Coronary artery (tissue), 2 donors: Measurements from ENCODE around the gene FRMD5.
A peak's percentile ranks its signal among the peaks of the same experiment; 100 is the strongest.
"Not testable (repeated sequence)": the region's sequence is repeated elsewhere in the genome, so short reads cannot be mapped to it uniquely, and the experiment has no call there.

ENCODE experiments used
- DNase-seq: peaks from one replicate; pipeline ENCODE4 v3.0.0-alpha.2; 2017; ENCODE audit warnings: low spot score
- H3K27ac ChIP-seq, 2 donors: fragments of 200-600 bp; sonication (generic); one replicate each; pipeline ENCODE4 v1.5.1; 2016 to 2019
- H3K4me3 ChIP-seq: fragments of 200-600 bp; sonication (generic); 2 replicates; pipeline ENCODE4 v1.5.1; 2016; ENCODE audit warnings: mild to moderate bottlenecking, moderate library complexity
- TF ChIP-seq, protein P1 (sequence below): fragments of 200-600 bp; sonication (generic); IDR thresholded peaks from one replicate; pipeline ENCODE4 v1.5.1; 2019; ENCODE audit warnings: antibody characterized with exemption

Gene FRMD5

DNA sequence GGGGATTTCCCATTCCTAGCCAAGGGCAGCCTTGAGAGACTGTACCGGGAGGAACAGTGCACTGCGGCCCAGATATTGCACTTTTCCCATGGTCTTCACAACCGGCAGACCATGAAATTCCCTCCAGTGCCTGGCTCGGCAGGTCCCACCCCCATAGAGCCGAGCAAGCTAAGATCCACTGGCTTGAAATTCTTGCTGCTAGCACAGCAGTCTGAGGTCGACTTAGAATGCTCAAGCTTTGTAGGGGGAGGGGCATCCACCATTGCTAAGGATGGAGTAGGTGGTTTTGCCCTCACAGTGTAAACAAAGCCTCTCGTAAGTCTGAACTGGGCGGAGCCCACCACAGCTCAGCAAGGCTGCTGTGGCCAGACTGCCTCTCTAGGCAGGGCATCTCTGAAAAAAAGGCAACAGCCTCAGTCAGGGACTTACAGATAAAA lies 156.3 kb downstream of the FRMD5 start:
- TF ChIP-seq, protein P1, sequence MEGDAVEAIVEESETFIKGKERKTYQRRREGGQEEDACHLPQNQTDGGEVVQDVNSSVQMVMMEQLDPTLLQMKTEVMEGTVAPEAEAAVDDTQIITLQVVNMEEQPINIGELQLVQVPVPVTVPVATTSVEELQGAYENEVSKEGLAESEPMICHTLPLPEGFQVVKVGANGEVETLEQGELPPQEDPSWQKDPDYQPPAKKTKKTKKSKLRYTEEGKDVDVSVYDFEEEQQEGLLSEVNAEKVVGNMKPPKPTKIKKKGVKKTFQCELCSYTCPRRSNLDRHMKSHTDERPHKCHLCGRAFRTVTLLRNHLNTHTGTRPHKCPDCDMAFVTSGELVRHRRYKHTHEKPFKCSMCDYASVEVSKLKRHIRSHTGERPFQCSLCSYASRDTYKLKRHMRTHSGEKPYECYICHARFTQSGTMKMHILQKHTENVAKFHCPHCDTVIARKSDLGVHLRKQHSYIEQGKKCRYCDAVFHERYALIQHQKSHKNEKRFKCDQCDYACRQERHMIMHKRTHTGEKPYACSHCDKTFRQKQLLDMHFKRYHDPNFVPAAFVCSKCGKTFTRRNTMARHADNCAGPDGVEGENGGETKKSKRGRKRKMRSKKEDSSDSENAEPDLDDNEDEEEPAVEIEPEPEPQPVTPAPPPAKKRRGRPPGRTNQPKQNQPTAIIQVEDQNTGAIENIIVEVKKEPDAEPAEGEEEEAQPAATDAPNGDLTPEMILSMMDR, result no peak
- no peak overlapping the region for H3K4me3 ChIP-seq
- no peak overlapping the region for H3K27ac ChIP-seq
- no peak for DNase-seq

DNA sequence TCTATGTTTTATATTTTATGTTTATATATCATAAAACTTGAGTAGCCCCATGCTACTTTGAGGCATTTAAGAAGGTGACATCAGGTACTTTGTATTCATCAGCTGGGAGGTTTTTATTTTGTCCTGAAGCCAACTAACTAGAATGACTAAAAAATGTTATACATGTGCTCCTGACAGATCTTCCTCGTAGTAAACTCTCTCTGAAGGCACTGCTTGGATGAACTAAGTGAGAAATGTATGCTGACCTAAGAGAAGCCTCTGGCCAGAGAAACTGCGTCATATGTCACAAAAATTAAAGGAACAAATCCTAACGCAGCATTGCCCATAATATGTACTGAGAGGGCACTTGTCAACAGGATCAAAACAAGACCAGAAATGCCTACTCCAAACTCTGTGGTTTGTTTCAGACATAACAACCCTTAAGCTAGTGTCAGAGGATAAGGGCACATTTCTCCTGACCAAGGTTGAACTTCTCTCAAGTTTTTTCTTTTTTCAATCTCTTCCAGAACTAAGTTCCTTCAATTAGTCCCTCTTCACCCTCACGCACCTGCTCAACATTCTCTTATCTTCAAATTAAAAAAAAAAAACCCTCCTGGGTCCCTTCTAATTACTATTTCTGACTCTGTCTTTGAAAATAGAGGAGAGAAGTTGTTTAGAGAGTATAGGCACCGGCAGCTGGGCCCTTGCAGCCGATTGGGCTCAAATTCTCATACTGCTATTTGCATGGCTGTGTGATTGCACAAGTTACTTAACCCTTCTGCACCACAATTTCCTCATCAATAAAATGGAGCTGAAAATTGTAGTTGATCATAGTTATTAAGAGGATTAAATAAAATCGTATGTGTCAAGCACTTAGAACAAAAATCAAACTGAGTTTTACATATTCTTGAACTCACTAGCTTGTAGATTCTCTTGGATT lies 159.0 kb downstream of the FRMD5 start:
- TF ChIP-seq, protein P1, result no peak
- no peak for DNase-seq

GRCh38 chr15:44034933-44035624 lies 160.0 kb downstream of the FRMD5 start:
- DNase-seq, result no peak
- TF ChIP-seq, protein P1, result no peak
- H3K4me3 ChIP-seq, result no peak overlapping the region
- H3K27ac ChIP-seq, result peak overlapping the region in 1 of 2 donors; percentile 12

More for the DNA sequence above, 159.0 kb downstream of the FRMD5 start:
- H3K4me3 ChIP-seq, result no peak overlapping the region
- no peak overlapping the region for H3K27ac ChIP-seq

GRCh38 chr15:44034334-44034733 lies 160.7 kb downstream of the FRMD5 start:
- DNase-seq, result no peak
- Histone ChIP-seq H3K4me3 (no peak overlapping the region), H3K27ac (peak overlapping the region in 1 of 2 donors; percentile 12)
- TF ChIP-seq, protein P1, result no peak

GRCh38 chr15:44033894-44034293 lies 161.2 kb downstream of the FRMD5 start:
- TF ChIP-seq, protein P1, result no peak
- DNase-seq, result no peak
- no peak overlapping the region for H3K4me3 ChIP-seq
- H3K27ac ChIP-seq, result no peak overlapping the region

DNA sequence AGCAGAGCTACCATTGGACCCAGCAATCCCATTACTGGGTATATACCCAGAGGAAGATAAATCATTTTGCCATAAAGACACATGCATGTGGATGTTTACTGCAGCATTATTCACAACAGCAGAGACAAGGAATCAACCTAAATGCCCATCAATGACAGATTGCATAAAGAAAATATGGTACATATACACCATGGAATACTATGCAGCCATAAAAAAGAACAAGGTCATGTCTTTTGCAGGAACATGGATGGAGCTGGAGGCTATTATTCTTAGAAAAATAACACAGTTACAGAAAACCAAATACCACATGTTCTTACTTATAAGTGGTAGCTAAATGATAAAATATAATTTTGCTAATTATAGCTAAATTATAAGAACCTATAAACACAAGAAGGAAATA lies 162.3 kb downstream of the FRMD5 start:
- DNase-seq, H3K27ac ChIP-seq: not testable (repeated sequence)

DNA sequence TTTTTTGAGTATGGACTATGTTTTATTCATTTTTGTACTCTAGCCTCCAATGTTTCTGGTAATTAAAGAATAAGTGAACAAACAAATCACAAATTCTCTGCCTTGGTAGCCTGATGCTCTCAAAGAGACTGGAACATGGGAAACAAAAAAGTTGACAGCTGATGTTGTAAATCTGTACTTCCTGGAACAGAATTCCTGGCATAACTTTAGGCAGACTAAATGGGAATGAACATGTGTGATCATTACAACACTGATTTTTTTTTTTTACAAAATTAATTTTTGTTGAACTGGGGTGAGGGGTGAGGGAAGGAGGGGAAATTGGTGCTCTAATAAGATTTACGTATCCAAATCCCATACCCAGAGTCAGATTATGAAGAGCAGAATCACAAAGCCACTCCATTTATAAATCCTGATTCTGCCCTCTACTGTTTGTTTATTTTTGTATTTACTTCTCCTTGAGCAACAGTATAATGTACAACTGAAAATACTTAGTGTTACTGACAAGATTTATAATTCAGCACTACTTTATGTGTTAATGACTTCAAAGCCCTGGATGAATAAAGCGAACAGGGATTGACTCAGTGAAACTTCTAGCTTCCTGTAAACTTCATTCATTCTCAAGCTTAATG lies 165.0 kb downstream of the FRMD5 start:
- no peak for DNase-seq
- TF ChIP-seq, protein P1, result no peak
- H3K4me3 ChIP-seq, result no peak overlapping the region
- no peak overlapping the region for H3K27ac ChIP-seq

More for the DNA sequence above, 162.3 kb downstream of the FRMD5 start:
- H3K4me3 ChIP-seq, result not testable (repeated sequence)
